HFF-Myc (cell line): ENCODE results near the gene GJC1.

Source experiments
- DNase-seq: peaks from one replicate; pipeline ENCODE4 v3.0.0-alpha.2; 2011; ENCODE audit warnings: low read depth; ENCODE audit errors: extremely low read depth
- H3K4me3 ChIP-seq: replicated peaks from 2 replicates; pipeline ENCODE4 v1.5.1; 2011; ENCODE audit warnings: low read depth, mild to moderate bottlenecking, control low read depth, low read length
- TF ChIP-seq, protein P1 (sequence below): IDR thresholded peaks from 2 replicates; pipeline ENCODE4 v1.5.1; 2012; ENCODE audit warnings: mild to moderate bottlenecking, low read depth, low read length, control low read depth; ENCODE audit errors: missing control alignments

GJC1 gene

GRCh38 chr17:44775838-44776621 lies 54.1 kb downstream of the GJC1 start:
- no peak for DNase-seq

GRCh38 chr17:44775136-44775837 lies 54.8 kb downstream of the GJC1 start:
- peak; percentile 91 for DNase-seq
- peak overlapping the region; percentile 57 for H3K4me3 ChIP-seq
- TF ChIP-seq, protein P1, sequence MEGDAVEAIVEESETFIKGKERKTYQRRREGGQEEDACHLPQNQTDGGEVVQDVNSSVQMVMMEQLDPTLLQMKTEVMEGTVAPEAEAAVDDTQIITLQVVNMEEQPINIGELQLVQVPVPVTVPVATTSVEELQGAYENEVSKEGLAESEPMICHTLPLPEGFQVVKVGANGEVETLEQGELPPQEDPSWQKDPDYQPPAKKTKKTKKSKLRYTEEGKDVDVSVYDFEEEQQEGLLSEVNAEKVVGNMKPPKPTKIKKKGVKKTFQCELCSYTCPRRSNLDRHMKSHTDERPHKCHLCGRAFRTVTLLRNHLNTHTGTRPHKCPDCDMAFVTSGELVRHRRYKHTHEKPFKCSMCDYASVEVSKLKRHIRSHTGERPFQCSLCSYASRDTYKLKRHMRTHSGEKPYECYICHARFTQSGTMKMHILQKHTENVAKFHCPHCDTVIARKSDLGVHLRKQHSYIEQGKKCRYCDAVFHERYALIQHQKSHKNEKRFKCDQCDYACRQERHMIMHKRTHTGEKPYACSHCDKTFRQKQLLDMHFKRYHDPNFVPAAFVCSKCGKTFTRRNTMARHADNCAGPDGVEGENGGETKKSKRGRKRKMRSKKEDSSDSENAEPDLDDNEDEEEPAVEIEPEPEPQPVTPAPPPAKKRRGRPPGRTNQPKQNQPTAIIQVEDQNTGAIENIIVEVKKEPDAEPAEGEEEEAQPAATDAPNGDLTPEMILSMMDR, result no peak

More at GRCh38 chr17:44775838-44776621, 54.1 kb downstream of the GJC1 start:
- TF ChIP-seq, protein P1, result no peak
- peak overlapping the region; percentile 57 for H3K4me3 ChIP-seq

GRCh38 chr17:44774271-44775135 lies 55.6 kb downstream of the GJC1 start:
- peak overlapping the region; percentile 57 for H3K4me3 ChIP-seq
- TF ChIP-seq, protein P1, result peak; percentile 99
- DNase-seq, result peak; percentile 46

DNA sequence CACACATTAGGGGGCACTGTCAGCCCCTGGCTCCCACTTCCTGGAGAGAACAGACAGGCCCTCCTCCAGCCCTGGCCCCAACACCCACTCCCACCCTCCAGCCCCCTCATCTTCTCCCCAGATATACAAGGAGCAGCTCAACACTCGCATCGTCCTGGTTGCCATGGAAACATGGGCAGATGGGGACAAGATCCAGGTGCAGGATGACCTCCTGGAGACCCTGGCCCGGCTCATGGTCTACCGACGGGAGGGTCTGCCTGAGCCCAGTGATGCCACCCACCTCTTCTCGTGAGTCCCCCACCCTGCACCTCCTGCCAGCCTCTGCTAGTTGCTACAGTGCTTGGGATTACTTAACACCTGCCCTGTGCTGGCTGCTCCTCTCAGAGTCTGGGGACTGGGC lies 56.9 kb downstream of the GJC1 start:
- DNase-seq, result no peak
- TF ChIP-seq, protein P1, result no peak
- no peak overlapping the region for H3K4me3 ChIP-seq

- no peak overlapping the region for H3K4me3 ChIP-seq
- TF ChIP-seq, protein P1, result no peak
- DNase-seq, result no peak
These were observed 57.6 kb downstream of the GJC1 start for GRCh38 chr17:44772308-44773045.
